Lung (tissue), 12 donors: Measurements from ENCODE around the gene HPS3. TPM values are rescaled to one million over a fixed set of nuclear protein-coding genes. Genes with fewer than 3 reads are reported as not detected.
A peak's percentile ranks its signal among the peaks of the same experiment; 100 is the strongest.

Experiments
- ATAC-seq: fragments of 200-7000 bp; cut with Tn5 transposase; one replicate; pipeline ENCODE4 v1.9.1; 2020; ENCODE audit warnings: moderate number of reproducible peaks; ENCODE audit not compliant: insufficient read depth, low FRiP score
- DNase-seq, 3 donors: peaks; one replicate each; pipeline ENCODE4 v3.0.0-alpha.2; 2013 to 2017
- H3K27ac ChIP-seq, 2 donors: one replicate each; pipeline ENCODE4 v1.5.1; 2013; ENCODE audit warnings: mild to moderate bottlenecking in 2 of 2, moderate library complexity in 2 of 2, control low read depth in 1 of 2, inconsistent platforms in 1 of 2, low read depth in 1 of 2, low read length in 1 of 2
- H3K27me3 ChIP-seq, 3 donors: one replicate each; pipeline ENCODE4 v1.5.1; 2013; ENCODE audit warnings: low read length in 2 of 3; ENCODE audit not compliant: control insufficient read depth in 3 of 3, insufficient read depth in 3 of 3
- H3K36me3 ChIP-seq, 4 donors: one replicate each; pipeline ENCODE4 v1.5.1; 2013; ENCODE audit warnings: low read length in 4 of 4, mild to moderate bottlenecking in 1 of 4, moderate library complexity in 1 of 4; ENCODE audit not compliant: control insufficient read depth in 4 of 4, insufficient read depth in 4 of 4
- H3K4me1 ChIP-seq, 5 donors: one replicate each; pipeline ENCODE4 v1.5.1; 2013; ENCODE audit warnings: low read length in 5 of 5, mild to moderate bottlenecking in 2 of 5, moderate library complexity in 1 of 5; ENCODE audit not compliant: control insufficient read depth in 5 of 5, insufficient read depth in 5 of 5
- H3K4me3 ChIP-seq: one replicate; pipeline ENCODE4 v1.5.1; 2013; ENCODE audit warnings: mild to moderate bottlenecking, control low read depth, moderate library complexity
- H3K9ac ChIP-seq, 2 donors: one replicate each; pipeline ENCODE4 v1.5.1; 2013; ENCODE audit warnings: low read length in 2 of 2, control low read depth in 1 of 2; ENCODE audit not compliant: insufficient read depth in 1 of 2
- H3K9me3 ChIP-seq, 4 donors: one replicate each; pipeline ENCODE4 v1.5.1; 2013; ENCODE audit warnings: low read length in 3 of 4, mild to moderate bottlenecking in 1 of 4, moderate library complexity in 1 of 4; ENCODE audit not compliant: control insufficient read depth in 4 of 4, insufficient read depth in 3 of 4
- CTCF ChIP-seq: IDR thresholded peaks from 2 replicates; pipeline ENCODE4 v1.5.1; 2012; ENCODE audit warnings: mild to moderate bottlenecking; ENCODE audit errors: control extremely low read depth, extremely low read depth
- WGBS, 2 donors: extraction: QIAGEN DNeasy Blood & Tissue Kit; methylation state at CpG; one replicate each; pipeline ENCODE4 v1.1.7; 2013; 5-methylcytosine and 5-hydroxymethylcytosine counted together
- polyA plus RNA-seq, 2 donors: library from polyadenylated mRNA; stranded (reverse); fragments of 200-250 nt; gene quantifications; one replicate each; pipeline ENCODE4 v1.2.1, GENCODE V29; 2013
- total RNA-seq, 2 donors: library from RNA; depleted of rRNA in 1 of 2; stranded (reverse); fragments of >200 nt in 1 of 2; gene quantifications; one replicate each; pipeline ENCODE4 v1.2.1, GENCODE V29; 2014 to 2021
- donor health status: control.
- donor health status: control.
- donor health status: Bipolar disorder and iron deficiency.
- donor health status: healthy.
- donor health status: DM: yes; HTN: yes; CAD: no.

The HPS3 gene
- total and polyA plus RNA-seq, 4 donors: 9.3 to 43.7 (median 15.9) TPM

DNA sequence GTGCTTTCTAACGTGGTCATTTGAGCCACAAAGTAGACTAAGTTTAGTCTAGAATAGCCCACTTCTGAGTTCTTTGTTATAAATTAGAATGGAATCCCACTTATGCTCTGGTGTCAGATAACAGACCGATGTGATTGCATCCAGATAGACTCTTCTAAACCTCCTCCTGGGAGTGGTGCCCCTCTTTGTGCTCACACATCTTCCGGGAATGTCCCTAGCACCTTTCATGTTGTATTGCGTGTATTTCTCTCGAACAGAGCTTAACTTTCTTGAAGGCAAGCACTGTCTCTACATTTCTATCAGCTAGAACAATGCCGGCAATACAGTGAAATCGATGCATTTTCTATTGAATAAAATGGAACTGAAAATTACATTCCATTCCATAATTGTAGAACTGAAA lies 69.2 kb downstream of the HPS3 start:
- Histone ChIP-seq H3K4me1 (peaks cover 0 to 12% (median 0%) of the 10 kb centered on the region in 5 donors), H3K27ac (no peak overlapping the region), H3K9me3 (no peaks in the 10 kb centered on the region), H3K27me3 (peaks cover 0 to 6% (median 0%) of the 10 kb centered on the region in 3 donors), H3K4me3 (no peak overlapping the region), H3K9ac (no peak overlapping the region), H3K36me3 (no peaks in the 10 kb centered on the region)
- TF ChIP-seq CTCF: no peak
- WGBS, 2 donors: 70 to 73% methylated on average over 7 of the region's 7 CpGs
- ATAC-seq (no peak), DNase-seq (no peak)

DNA sequence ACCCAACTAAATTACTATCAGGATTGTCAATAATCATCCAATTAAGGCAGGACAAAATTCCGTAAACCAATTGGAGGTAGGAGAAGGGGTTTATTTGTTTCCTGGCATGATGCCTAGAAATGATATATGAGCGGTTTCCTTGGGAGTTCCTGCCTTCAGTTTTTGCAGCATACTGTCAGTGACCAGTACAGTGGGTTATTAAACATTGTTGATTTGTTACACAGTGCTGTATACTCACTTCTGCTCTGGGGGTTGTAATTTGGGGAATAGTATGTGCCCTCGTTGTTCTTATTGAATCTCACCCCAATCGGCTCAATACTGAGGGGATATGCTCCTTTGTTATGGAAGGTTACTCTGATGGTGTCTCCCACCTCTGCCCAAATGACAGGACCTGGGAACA lies 70.0 kb downstream of the HPS3 start:
- 12 to 21% methylated on average over 4 of the region's 4 CpGs for WGBS, 2 donors
- DNase-seq (peak in 2 of 3 donors; percentile 46 to 58), ATAC-seq (no peak)

GRCh38 chr3:149203758-149204157 lies 74.3 kb downstream of the HPS3 start:
- Histone ChIP-seq H3K4me3 (no peak overlapping the region), H3K36me3 (no peaks in the 10 kb centered on the region), H3K27me3 (peaks cover 0 to 2% (median 0%) of the 10 kb centered on the region in 3 donors), H3K9me3 (no peaks in the 10 kb centered on the region), H3K9ac (no peak overlapping the region), H3K27ac (no peak overlapping the region), H3K4me1 (peaks cover 0 to 7% (median 0%) of the 10 kb centered on the region in 5 donors)
- WGBS, 2 donors: 31 to 55% methylated on average over 3 of the region's 3 CpGs
- DNase-seq (no peak), ATAC-seq (no peak)
- TF ChIP-seq CTCF: no peak

More for the DNA sequence above, 70.0 kb downstream of the HPS3 start:
- Histone ChIP-seq H3K36me3 (no peaks in the 10 kb centered on the region), H3K4me1 (peaks cover 0 to 12% (median 0%) of the 10 kb centered on the region in 5 donors), H3K27me3 (peaks cover 0 to 6% (median 0%) of the 10 kb centered on the region in 3 donors), H3K9me3 (no peaks in the 10 kb centered on the region), H3K9ac (no peak overlapping the region), H3K27ac (no peak overlapping the region), H3K4me3 (no peak overlapping the region)
- TF ChIP-seq CTCF: no peak

DNA sequence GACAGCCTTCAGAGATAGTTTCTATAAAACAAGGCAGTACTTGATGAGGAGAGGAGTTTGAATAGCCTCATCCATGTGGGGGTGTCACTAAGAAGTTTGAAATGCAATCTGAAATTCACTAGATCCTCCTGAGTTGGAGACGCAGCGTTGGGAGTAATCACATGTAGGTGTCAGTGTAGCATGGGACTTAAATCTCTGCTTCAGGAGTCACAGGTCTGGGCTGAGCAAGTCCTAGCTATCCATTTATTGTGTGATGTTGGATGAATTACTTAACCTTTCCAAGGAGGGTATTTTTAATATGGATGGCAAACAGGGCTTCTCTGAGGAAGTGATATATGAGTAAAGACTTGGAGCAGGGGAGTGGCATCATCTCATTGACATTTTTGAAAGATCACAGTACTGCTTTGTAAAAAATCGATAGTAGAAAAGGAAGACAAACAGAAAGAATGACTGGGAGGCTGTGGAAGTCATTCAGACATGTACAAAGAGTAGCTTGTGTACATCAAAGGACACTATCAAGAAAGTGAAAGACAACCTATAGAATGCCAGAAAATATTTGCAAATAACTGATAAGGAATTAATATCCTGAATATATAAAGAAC lies 75.1 kb downstream of the HPS3 start:
- Histone ChIP-seq H3K4me3 (no peak overlapping the region), H3K27me3 (no peaks in the 10 kb centered on the region), H3K9ac (no peak overlapping the region), H3K36me3 (no peaks in the 10 kb centered on the region), H3K27ac (no peak overlapping the region), H3K9me3 (no peaks in the 10 kb centered on the region), H3K4me1 (peaks cover 0 to 4% (median 0%) of the 10 kb centered on the region in 5 donors)
- TF ChIP-seq CTCF: no peak
- ATAC-seq: no peak
- WGBS, 2 donors: 89 to 92% methylated on average over 3 of the region's 3 CpGs
- DNase-seq: no peak
